GF-D8 (cell line): ENCODE measurements around the gene CHMP4A.
"Not testable (repeated sequence)": the region's sequence is repeated elsewhere in the genome, so short reads cannot be mapped to it uniquely, and the experiment has no call there.

Source experiments
- DNase-seq: peaks from one replicate; lab custom pipeline; 2025; lab: John Stamatoyannopoulos, UW

CHMP4A gene

DNA sequence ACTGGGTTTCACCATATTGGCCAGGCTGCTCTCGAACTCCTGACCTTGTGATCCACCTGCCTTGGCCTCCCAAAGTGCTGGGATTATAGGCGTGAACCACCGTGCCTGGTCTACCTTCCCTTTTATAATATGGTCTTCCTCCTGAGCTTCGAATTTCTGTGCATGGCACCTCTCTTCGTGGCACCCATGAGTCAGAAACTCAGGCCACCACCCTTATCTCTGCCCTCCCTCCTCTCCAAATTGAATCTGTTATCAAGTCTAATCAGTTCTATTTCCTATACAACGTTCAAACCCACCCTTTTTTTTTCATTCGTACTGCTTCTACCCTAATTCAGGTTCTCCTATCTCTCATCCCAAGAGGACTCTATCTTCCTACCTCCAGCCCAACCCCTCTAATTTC lies 34.1 kb upstream of the CHMP4A start:
- DNase-seq = no peak

DNA sequence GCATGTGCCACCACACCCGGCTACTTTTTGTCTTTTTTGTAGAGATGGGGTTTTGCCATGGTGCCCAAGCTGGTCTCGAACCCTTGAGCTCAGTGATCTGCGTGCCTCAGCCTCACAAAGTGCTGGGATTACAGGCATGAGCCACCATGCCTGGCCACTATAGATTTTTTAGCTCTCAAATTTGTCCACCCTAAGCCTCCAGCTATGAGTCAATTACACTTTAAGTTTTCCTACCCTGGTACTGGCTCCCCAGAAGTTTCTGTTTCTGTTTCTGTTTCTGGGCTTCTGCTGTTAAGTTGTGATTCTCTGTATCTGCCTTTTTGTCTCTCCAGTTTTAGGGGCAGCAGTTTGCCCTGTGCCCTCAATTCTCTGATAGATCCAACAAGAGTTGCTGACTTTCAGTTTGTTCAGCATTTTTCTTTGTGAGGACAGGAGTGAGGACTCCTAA lies 33.5 kb upstream of the CHMP4A start:
- DNase-seq = no peak

DNA sequence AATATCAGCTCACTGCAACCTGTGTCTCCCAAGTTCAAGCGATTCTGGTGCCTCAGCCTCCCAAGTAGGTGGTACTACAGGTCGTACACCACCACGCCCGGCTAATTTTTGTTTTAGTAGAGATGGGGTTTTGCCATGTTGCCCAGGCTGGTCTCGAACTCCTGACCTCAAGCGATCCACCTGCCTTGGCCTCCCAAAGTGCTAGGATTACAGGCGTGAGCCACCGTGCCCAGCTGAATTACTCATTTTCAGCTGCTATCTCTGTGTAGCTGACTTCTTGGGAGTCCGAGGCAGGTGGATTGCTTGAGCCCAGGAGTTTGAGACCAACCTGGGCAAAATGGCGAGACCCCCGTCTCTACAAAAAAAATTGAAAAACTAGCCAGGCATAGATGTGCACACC lies 32.1 kb upstream of the CHMP4A start:
- not testable (repeated sequence) for DNase-seq

DNA sequence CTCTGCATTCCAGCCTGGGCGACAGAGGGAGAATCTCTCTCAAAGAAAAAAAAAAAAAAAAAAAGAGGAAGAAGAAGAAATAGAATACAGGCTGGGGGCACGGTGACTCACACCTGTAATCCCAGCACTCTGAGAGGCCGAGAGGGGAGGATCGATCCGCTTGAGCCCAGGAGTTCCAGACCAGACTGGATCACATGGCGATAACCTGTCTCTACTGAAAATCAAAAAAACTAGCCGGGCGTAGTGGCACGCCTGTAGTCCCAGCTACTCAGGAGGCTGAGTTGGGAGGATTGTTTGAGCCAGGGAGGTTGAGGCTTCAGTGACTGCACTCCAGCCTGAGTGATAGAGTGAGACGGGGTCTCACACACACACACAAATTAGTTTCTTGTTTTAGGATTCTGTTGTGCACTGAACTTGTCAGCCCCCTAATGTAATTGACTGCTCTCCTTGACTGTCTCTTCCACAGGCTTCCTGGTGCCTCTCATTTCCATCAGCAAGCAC lies 30.1 kb upstream of the CHMP4A start:
- DNase-seq = peak; percentile 60

DNA sequence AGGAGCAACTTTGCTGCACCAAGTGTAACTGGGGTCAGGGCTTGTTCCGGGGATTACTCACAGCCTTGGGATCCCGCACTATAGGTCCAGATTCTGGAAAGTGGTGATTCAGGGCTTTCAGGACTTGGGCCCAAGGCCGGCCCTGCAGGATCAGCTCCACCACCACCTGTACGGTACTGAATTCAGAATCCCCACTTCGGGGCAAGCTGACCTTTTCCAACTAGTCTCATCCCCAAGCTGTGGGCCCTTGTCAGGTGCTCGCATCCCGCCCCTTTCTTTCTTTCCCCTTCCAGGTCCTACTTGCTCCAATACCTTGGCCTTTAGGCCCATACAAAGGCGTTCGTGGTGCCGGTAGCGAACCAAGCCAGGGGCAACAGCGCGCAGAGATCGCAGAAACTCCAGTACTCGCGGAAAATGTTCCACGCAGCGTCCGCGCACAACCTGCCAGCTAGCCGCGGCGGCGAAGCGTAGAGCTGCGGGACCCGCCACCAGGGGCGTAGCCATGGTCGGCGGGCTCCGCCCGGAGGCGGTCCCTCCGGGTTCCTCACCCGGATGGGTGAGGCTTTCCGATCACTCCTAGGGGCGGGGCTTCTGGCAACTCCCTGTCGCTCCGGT lies 28.6 kb upstream of the CHMP4A start:
- DNase-seq = peak; percentile 75

DNA sequence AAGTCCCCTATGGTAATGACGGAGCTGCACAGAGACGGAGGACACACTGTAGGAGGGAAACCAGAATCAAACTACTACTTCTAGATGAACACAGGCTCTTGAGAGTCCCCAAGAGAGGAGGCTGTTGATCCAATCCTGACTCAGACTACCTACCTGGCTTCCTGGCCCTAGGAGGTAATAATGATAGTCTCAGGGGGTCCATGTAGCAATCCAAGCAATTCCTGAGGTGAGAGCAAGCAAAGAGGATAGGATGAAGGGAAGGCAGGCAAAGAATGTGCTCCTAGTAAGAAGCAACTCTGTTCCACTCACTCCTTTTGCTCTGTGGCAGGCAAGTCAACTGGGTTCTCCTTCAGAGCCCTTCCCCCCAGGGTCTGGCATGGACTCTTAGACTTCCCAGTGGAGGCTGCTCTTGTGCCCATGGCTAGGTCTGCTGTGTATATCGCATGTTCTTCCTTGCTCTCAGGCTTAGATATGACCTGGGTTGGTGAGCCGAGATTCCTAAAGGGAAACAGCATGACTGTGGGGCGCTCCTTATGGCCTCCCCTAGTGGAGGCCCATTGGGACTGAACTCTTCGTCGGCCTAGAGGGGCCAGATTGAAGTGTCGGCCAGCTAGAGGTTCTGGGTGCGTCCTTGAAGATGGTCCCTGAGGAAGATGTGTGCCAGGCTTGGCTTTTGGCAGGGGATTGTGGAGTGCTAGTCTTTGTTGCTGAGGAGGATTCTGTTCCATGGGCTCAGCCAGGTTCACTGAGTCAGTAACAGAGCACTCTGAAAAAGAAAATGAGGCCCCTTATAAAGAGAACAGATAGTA lies 27.0 kb upstream of the CHMP4A start:
- DNase-seq = no peak

DNA sequence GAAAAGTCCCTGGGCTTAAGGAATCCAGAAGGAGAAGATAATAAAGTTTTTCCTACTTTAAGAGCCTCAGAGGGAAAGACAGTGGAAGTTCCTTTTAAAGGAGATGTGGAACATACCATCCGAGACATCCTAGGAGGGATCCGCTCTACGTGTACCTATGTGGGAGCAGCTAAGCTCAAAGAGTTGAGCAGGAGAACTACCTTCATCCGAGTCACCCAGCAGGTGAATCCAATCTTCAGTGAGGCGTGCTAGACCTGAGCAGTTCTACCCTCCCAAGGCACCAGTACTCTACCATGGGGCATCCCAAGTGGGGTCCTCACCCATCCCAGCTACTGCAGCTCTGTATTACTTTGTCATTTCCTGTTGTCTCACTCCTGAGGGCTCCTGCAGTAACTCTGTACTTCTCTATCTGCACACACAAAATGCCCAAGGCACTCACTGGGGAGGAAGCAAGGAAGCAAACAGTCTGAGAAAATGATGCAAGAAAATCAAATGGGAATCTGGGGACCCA lies 25.3 kb upstream of the CHMP4A start:
- DNase-seq = no peak

DNA sequence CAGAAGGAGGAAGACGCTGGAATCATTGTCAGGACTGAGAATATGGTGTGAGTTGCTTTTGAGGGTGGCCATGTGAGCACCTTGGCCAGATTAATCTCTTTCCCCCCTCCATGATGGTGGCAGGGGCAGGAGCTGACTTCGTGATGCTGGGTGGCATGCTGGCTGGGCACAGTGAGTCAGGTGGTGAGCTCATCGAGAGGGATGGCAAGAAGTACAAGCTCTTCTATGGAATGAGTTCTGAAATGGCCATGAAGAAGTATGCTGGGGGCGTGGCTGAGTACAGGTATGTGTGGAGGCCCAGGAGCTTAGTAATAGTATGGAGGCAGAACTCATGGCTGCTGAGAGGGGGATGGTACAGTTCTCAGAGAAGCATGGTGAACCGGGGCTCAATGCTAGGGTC lies 24.8 kb upstream of the CHMP4A start:
- no peak for DNase-seq

DNA sequence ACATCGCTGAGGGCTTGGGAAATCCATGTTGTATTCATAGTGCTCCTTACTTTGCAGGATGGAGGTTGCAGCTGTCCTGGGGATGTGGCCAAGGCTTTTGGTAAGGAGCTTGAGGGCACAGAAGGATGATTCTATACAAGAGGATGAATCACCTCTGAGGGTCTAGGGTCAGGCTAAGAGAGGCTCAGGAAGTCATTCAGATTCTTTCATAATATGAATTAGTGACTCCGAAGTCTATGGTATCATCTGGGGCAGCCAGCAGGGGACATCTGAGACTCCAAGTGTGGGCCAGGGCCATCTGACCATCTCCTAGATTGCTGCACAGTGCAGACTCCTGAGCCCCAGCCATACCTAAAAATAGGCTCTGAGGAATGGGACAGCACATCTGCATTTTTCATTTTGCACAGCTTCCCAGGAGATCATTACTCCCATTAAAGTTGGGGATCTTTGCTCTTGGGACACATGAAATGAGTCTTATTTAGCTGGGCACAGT lies 24.2 kb upstream of the CHMP4A start:
- no peak for DNase-seq

DNA sequence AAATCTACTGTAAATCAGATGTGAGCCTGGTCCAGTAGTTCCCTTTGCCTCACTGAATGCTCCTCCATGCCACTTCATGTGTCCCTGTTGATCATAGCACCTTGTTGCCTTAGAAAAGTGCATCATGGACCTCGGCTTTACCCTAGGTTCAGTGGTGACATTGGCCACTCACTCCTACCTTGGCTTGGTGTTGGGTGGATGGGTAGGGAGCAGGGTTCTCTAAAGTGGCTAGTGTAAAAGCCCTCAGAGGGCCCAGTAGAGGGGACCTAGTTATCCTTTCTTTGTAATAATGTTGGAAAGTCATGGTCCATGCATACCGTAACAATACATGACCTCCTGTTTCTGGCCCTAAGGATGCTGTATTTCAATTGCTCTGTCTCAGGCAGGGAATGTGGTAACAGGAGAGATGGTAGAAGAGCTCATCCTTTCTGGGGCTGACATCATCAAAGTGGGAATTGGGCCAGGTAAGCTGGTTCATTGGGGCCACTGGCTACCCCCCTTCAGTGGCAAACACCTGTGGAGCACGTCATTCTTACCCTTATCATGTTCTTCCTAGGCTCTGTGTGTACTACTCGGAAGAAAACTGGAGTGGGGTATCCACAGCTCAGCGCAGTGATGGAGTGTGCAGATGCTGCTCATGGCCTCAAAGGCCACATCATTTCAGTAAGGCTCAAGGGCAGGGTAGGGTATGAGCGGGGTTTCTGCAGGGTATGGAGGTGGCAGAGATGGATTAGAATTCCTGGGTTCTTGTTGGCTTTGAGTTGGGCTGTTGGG lies 23.6 kb upstream of the CHMP4A start:
- no peak for DNase-seq

DNA sequence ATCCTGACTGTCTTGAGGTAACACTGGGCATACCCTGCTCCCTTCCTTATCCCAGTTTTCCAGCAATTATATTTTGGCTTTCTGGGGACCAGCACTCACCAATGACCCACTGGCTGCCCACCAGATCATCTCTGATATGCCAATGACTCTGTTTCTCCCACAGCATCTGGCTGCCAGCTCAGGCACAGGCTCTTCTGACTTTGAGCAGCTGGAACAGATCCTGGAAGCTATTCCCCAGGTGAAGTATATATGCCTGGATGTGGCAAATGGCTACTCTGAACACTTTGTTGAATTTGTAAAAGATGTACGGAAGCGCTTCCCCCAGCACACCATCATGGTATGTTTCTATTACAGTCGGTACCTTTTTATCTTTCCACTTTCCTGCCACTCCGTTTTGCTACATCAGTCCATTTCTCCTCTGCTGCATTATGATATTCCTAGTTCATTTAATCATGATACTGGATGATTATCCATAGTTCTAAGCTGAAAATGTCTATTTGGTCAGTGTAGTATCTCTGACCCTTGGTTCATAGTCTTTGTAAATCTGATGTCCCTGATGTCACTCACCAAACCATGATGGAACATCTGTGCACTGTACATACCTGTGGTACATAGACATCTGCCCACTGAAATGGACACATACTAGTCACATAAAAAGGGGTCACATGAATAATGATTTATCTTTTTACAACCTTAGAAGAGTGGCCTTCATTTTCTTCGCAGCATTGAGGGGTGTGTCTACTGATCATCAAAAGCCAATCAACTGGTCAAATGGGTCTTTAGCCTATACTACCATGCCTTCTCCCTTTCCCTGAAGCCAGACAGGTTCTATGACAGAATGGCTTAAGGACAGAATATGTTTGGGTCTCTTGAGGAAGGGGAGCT lies 22.8 kb upstream of the CHMP4A start:
- no peak for DNase-seq

DNA sequence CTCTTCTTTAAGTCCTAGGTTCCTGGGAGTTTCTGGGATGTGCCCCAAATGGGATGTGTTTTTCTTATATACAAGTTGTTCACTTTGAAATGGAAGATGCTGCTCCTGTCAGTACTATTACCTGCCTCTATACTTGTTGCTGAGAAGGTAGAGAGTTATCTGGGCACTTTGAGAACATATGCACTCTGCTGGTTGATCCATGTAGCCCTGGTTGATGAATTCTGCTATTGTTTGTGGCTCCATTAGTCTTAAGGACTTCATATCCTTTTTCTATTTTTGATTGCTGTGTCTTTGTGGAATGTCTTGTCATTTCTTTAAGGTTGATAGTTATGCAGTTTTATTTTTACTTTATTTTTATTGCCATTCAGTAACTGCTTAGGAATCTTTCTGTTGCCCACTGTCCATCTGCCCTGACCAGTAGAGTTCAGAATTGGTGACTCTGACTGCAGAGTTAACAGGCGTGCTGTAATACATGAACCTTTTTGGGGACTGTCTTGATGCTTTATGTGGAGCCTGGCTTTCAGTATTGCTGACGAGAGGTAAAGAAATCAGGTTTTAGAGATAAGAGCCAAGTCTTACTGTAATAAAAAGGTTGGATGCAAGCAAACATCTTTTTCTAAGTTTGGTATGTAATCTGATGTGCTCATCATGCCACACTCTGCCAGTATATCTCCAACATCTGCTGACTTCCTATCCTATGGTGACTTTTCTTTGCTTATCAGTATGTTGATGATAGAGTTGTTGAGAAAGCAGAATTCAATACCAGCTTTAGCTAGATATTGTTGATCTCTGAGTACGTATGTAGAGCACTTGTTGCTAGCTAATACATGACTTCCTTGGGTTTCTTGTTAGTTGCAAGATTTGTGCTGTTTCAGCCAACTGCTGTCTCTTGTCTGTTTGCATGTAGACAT lies 21.1 kb upstream of the CHMP4A start:
- DNase-seq = no peak

DNA sequence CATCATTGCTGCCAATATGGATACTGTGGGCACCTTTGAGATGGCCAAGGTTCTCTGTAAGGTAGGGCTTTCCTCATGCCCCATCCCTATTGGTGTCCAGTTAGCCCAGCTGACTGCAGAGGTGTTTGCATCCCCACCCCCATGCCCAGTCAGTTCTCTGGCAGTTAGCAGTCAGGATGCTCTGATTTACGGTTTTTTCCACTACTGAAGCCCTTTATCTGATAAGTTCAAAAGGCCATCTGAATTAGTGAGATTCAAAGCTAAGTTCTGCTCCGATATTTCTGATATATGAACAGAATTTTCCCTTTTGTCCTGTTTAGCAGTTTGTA lies 20.2 kb upstream of the CHMP4A start:
- DNase-seq = no peak

DNA sequence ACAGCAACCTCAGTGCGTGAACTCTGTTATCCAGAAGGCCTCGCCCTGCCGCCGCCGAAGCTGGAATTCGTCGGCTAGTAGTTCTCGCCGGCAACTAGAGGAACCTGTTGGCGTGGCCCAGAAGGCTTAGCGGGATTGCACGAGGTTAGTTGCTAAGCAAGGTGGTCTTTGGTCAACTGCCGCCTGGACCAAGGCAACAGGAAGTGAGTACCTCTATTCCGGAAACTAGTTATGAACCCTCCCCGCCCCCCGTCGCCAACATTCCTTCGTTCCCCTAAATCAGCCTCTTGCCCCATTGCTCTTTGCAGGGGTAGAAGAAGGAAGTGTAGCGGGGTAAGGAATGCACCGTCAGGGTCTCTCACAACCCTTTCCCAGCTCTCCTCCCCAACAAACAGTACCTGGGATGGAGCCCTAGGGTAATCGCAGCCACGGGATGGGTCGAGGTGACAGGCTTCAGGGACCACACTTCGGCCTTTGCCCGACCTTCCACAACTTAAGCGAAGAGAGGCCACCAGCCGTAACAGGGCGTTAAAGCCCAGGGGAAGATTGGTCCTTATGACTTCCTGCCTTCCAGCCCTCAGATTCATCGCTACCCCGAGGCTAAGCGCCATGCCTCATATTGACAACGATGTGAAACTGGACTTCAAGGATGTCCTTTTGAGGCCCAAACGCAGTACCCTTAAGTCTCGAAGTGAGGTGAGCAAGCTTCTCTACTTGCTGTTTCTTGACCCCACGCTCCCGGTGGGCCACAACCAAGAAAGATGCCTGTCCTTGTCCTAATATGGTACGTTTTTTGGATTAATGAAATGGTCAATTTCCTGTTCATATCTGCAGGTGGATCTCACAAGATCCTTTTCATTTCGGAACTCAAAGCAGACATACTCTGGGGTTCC lies 19.6 kb upstream of the CHMP4A start, which contains the start of gene GMPR2:
Gene GMPR2, plus strand, starts transcription at position 285 of the 893 bp plus-strand sequence. Its CDS starts 325 bp downstream, at position 610.
- no peak for DNase-seq

DNA sequence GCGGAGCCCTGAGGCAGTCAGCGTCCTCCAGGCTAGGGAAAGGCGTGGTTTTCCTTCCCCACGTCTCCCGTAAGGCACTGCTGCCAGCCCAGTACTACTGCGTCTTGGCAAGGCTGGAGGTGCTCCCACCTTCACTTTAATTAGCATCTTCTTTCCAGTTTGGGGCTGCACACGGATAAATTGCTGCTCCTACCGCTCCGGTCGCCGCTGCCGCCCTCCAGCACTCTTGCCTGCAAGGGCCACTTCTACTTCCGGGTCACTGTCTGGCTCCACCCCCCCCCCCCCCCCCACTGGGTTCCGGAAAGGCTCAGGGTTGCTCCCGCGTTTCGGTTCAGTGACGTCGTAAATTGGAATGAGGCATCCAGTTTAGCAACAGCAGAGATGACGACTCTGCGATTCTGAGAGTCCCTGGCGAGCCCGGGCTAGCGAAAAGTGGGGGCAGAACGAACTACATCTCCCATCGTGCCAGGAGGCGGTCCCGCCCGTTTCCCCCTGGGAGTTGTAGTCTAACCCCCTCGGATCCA lies 18.9 kb upstream of the CHMP4A start, which contains the start of gene NEDD8:
Gene NEDD8, minus strand, starts transcription at position 247 of the 524 bp plus-strand sequence. Its CDS starts 100 bp downstream, at position 147.
- peak; percentile 89 for DNase-seq

DNA sequence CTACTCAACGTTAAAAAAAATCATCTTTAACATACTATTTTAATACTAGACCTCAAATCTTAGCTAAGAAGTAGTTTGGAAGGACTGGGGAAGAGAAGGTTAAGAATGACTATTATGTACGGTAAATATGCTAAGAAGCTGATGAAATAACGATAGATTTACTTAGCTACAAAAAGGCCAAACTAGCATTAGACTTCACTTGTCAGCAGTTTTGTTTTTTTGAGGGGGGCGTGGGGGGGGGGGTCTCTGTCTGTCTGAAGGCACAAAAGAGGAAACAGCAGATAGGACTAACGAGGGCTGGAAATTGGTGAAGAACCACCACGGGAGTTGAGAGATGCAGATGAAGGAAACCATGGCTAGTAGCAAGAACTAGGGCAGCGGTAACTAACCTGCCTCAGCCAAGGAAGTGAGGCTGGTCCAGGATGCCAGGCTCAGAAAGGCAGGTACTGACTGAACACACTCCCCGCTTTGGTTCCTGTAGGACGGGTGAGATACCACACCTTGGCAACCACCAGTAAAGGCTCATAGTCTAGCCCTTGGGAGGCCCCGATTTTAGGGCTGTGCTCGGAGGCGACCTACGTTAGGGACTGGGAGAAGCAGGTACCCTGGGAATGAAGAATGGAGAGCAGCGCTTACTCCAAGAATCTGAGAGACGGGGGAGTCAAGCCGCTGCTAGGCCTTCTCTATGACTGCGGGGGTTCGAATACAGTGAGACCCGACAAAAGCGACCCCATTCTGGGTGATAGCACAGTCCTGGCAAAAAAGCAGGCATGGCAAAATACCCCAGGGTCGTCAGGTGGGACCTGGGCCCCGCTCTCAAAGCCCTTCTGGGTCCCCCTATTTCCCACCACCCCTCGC lies 18.2 kb upstream of the CHMP4A start:
- peak; percentile 40 for DNase-seq

DNA sequence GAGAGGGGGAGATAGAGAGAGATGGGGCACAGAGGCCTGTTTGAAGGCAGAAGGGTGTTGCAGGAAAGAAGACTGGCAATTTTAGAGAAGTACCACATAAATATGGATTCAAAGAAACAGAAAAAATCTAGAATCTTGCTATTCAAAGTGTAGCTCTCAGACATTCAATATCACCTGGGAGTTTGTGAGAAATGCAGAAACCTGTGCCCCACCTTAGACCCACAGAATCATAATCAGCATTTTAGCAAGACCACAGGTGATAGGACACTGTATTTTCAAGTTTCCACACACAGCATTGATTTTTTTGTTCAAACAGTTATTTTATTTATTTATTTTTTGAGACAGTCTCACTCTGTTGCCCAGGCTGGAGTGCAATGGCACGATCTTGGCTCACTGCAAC lies 15.6 kb upstream of the CHMP4A start:
- no peak for DNase-seq

DNA sequence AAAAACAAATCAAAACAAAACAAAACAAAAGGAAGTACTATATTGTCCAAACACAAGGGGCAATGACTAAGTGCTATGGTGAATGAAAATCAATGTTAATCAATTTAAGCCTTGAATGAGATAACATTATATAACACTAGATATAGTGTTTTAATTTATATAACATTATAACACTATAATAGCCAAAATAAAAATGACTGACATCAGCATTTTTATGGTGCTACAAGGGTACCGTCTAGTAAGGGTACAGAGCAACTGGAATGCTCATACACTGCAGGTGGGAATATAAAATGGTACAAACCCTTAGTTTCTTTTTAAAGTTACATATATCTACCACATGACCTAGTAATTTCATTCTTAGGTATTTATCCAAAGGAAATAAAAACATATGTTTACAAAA lies 13.2 kb upstream of the CHMP4A start:
- DNase-seq = no peak
